Prostate gland (tissue), 2 donors: ENCODE results near the gene ESCO1. TPM values are rescaled to one million over a fixed set of nuclear protein-coding genes. Genes with fewer than 3 reads are reported as not detected.
"Not testable (repeated sequence)": the region's sequence is repeated elsewhere in the genome, so short reads cannot be mapped to it uniquely, and the experiment has no call there.

Experiments used
- DNase-seq: peaks from one replicate; pipeline ENCODE4 v3.0.0-alpha.2; 2019; ENCODE audit warnings: low spot score
- H3K27ac ChIP-seq, 2 donors: fragments of 200-600 bp; sonication (generic); 2 replicates each; pipeline ENCODE4 v1.5.1; 2017 to 2019
- H3K27me3 ChIP-seq: fragments of 200-600 bp; sonication (generic); replicated peaks from 2 replicates; pipeline ENCODE4 v1.5.1; 2019; ENCODE audit not compliant: insufficient read depth
- H3K36me3 ChIP-seq, 2 donors: fragments of 200-600 bp; sonication (generic); 1 replicate in 1 of 2; 2 replicates in 1 of 2; pipeline versions ENCODE4 v1.5.1 to v1.8.1; 2017 to 2019
- H3K4me1 ChIP-seq: fragments of 200-600 bp; sonication (generic); replicated peaks from 2 replicates; pipeline ENCODE4 v1.5.1; 2019
- H3K4me3 ChIP-seq, 2 donors: fragments of 200-600 bp; sonication (generic); 2 replicates each; pipeline ENCODE4 v1.5.1; 2017 to 2019
- H3K9me3 ChIP-seq: fragments of 200-600 bp; sonication (generic); 2 replicates; pipeline ENCODE4 v1.5.1; 2017
- POLR2A ChIP-seq: fragments of 450-650 bp; IDR thresholded peaks from one replicate; pipeline ENCODE4 v1.6.1; 2016; ENCODE audit warnings: antibody characterized with exemption, mild to moderate bottlenecking
- POLR2AphosphoS5 ChIP-seq: sonication (generic); formaldehyde crosslinking; IDR thresholded peaks from one replicate; pipeline ENCODE4 v1.6.1; 2017; ENCODE audit warnings: antibody characterized with exemption
- WGBS: methylation state at CpG from one replicate; pipeline ENCODE4 v1.1.5; 2018; 5-methylcytosine and 5-hydroxymethylcytosine counted together
- intact Hi-C: fragments of 100-400 bp; cut with DNase I; formaldehyde crosslinking; loops from one replicate; pipeline ENCODE4 v1.14.2; 2022
- total RNA-seq, 2 donors: library from RNA; depleted of rRNA; stranded (reverse); fragments of >200 nt; gene quantifications; one replicate each; pipeline ENCODE4 v1.1.0, GENCODE V29; 2016
- TF ChIP-seq, protein P1 (sequence below), 4 experiments: fragments of 200-600 bp in 2 of 4; fragments of 450-650 bp in 2 of 4; sonication (generic) in 2 of 4; IDR thresholded peaks; 1 replicate in 3 of 4; 2 replicates in 1 of 4; pipeline ENCODE4 v1.5.1; 2016 to 2019; ENCODE audit warnings: antibody characterized with exemption in 4 of 4, mild to moderate bottlenecking in 2 of 4, moderate library complexity in 2 of 4

Gene ESCO1, protein sequence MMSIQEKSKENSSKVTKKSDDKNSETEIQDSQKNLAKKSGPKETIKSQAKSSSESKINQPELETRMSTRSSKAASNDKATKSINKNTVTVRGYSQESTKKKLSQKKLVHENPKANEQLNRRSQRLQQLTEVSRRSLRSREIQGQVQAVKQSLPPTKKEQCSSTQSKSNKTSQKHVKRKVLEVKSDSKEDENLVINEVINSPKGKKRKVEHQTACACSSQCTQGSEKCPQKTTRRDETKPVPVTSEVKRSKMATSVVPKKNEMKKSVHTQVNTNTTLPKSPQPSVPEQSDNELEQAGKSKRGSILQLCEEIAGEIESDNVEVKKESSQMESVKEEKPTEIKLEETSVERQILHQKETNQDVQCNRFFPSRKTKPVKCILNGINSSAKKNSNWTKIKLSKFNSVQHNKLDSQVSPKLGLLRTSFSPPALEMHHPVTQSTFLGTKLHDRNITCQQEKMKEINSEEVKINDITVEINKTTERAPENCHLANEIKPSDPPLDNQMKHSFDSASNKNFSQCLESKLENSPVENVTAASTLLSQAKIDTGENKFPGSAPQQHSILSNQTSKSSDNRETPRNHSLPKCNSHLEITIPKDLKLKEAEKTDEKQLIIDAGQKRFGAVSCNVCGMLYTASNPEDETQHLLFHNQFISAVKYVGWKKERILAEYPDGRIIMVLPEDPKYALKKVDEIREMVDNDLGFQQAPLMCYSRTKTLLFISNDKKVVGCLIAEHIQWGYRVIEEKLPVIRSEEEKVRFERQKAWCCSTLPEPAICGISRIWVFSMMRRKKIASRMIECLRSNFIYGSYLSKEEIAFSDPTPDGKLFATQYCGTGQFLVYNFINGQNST
- total RNA-seq, result 10 to 100 TPM; 19.6 to 21.8 TPM

DNA sequence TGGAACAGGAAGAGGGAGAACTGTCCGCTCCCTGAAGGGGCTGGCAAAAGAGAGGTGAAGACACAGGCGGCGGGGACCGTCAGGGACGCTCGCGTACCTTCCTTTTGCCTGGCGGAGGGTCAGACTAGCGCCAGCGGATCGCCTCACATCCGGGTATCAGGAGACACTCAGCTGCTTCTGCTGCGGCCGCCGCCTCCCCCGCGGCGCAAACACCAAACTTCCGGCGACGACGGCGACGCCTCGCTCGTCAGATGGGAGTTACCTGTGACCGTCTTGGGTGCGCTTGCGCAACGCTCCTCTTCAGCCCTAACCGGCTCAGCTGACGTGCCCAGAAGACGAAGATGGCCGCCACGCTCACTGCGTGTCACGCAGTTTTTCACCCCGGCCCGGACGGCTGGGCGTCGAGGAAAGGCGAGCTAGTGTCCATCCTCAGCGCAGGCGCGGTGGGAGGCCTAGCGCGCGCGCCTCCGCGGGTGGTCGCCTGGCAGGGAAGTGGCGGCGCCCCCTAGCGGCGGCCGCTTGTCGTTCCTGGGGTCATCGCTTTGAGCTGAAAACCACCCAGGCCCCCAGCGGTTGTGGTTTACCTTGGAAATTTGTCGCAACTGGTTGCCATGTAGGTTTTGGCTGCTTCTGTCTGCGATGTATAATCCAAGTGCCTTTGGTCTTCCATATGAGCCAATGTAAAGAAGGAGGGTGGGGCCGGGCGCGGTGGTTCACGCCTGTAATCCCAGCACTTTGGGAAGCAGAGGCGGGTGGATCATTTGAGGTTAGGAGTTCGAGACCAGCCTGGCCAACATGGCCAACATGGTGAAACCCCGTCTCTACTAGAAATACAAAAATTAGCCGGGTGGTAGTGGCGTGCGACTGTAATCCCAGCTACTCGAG is at the start of gene ESCO1:
ESCO1 (minus strand) TSS at position 179 of the 885 bp plus-strand sequence. CDS start 25,861 bp downstream, outside the sequence.
- TF ChIP-seq POLR2A (peak; percentile 88), POLR2AphosphoS5 (peak; percentile 96)
- TF ChIP-seq, protein P1, sequence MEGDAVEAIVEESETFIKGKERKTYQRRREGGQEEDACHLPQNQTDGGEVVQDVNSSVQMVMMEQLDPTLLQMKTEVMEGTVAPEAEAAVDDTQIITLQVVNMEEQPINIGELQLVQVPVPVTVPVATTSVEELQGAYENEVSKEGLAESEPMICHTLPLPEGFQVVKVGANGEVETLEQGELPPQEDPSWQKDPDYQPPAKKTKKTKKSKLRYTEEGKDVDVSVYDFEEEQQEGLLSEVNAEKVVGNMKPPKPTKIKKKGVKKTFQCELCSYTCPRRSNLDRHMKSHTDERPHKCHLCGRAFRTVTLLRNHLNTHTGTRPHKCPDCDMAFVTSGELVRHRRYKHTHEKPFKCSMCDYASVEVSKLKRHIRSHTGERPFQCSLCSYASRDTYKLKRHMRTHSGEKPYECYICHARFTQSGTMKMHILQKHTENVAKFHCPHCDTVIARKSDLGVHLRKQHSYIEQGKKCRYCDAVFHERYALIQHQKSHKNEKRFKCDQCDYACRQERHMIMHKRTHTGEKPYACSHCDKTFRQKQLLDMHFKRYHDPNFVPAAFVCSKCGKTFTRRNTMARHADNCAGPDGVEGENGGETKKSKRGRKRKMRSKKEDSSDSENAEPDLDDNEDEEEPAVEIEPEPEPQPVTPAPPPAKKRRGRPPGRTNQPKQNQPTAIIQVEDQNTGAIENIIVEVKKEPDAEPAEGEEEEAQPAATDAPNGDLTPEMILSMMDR (IDR thresholded peaks at IDR 0.05), result peak; percentile 92 to 99 (median 98)

DNA sequence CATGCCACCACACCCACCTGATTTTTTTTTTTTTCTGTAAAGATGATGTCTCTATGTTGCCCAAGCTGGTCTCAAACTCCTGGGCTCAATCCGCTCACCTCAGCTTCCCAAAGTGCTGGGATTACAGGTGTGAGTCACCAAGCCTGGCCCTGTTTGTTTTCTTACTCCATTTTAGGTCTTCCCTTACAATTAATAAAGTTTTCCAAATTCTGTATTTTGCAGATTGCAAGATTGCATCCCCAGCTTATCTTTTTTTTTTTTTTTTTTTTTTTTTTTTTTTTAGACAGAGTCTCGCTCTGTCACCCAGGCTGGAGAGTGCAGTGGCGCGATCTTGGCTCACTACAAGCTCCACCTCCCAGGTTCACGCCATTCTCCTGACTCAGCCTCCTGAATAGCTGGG is 39.9 kb upstream of the ESCO1 start:
- 95% methylated on average over 5 of the region's 5 CpGs for WGBS

More for the DNA sequence above, at the start of gene ESCO1:
- Histone ChIP-seq H3K4me1 (no peaks in the 10 kb centered on the region), H3K9me3 (no peaks in the 10 kb centered on the region), H3K27ac (peak within 1 kb of the TSS; percentile 98), H3K36me3 (no peaks in the 10 kb centered on the region), H3K27me3 (no peaks in the 10 kb centered on the region), H3K4me3 (peak within 1 kb of the TSS; percentile 88 to 93)
- intact Hi-C loops, result loop anchor here (2.0 kb wide), 1 partner anchor 140 kb away; the partner anchor contains the start of gene MIB1
- WGBS, result 11% methylated on average over 50 of the region's 74 CpGs
- DNase-seq, result peak; percentile 95

DNA sequence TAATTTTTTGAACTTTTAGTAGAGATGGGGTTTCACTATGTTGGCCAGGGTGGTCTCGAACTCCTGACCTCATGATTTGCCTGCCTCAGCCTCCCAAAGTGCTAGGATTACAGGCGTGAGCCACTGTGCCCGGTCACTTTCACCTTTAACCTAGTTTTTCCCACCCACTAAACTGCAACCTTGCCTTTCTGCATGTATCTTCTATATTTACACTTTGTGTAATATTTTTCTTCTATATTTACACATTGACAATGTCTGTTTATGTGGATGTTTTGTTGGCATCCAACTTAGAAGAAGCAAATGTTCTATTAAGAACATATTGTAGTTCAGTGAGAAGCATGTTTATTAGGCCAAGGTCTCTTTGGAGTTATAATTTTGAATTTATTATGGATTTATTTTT is 38.3 kb upstream of the ESCO1 start:
- DNase-seq, result no peak
- Histone ChIP-seq H3K36me3 (no peaks in the 10 kb centered on the region), H3K4me3 (no peak overlapping the region), H3K27ac (no peak overlapping the region), H3K4me1 (no peaks in the 10 kb centered on the region), H3K9me3 (no peaks in the 10 kb centered on the region), H3K27me3 (no peaks in the 10 kb centered on the region)
- 81% methylated on average over 3 of the region's 3 CpGs for WGBS
- TF ChIP-seq, protein P1 (IDR thresholded peaks at IDR 0.05), result no peak
- no peak for TF ChIP-seq POLR2AphosphoS5
- TF ChIP-seq POLR2A, result no peak
- intact Hi-C loops, result no loop called here

More for the DNA sequence above, 39.9 kb upstream of the ESCO1 start:
- H3K4me3 ChIP-seq, intact Hi-C loops, H3K36me3 ChIP-seq, H3K27me3 ChIP-seq, H3K9me3 ChIP-seq, H3K27ac ChIP-seq, DNase-seq, H3K4me1 ChIP-seq: not testable (repeated sequence)

GRCh38 chr18:21636769-21637168 is 36.3 kb upstream of the ESCO1 start:
- 94% methylated on average over 13 of the region's 13 CpGs for WGBS
- intact Hi-C loops, result no loop called here
- Histone ChIP-seq H3K4me3 (no peak overlapping the region), H3K27me3 (no peaks in the 10 kb centered on the region), H3K27ac (no peak overlapping the region), H3K4me1 (no peaks in the 10 kb centered on the region), H3K36me3 (no peaks in the 10 kb centered on the region), H3K9me3 (no peaks in the 10 kb centered on the region)
- DNase-seq, result no peak
- TF ChIP-seq, protein P1 (IDR thresholded peaks at IDR 0.05), result no peak
- TF ChIP-seq POLR2AphosphoS5 (no peak), POLR2A (no peak)
